ENCODE measurements around the gene HOXC13.
A peak's percentile ranks its signal among the peaks of the same experiment; 100 is the strongest.

Gene HOXC13

DNA sequence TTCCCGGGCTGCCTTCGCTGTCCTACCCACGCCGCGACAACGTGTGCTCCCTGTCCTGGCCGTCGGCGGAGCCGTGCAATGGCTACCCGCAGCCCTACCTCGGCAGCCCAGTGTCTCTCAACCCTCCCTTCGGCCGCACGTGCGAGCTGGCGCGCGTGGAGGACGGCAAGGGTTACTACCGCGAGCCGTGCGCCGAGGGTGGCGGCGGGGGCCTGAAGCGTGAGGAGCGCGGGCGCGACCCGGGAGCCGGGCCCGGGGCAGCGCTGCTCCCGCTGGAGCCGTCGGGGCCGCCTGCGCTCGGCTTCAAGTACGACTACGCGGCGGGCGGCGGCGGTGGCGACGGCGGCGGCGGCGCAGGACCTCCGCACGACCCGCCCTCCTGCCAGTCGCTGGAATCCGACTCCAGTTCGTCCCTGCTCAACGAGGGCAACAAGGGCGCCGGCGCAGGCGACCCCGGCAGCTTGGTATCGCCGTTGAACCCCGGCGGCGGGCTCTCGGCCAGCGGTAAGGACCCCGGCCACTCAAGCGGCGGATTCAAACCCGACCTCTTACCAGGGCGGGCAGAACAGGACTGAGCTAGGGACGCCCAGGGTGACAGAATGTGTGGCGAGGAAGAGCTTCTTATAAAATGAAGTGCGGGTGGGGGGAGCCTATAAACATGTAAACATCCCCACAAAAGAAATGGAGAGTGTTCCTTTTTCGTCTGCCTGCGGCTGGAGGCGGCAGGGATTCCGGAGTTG lies 16.6 kb downstream of the HOXC13 start:
- DNase-seq, result no peak

DNA sequence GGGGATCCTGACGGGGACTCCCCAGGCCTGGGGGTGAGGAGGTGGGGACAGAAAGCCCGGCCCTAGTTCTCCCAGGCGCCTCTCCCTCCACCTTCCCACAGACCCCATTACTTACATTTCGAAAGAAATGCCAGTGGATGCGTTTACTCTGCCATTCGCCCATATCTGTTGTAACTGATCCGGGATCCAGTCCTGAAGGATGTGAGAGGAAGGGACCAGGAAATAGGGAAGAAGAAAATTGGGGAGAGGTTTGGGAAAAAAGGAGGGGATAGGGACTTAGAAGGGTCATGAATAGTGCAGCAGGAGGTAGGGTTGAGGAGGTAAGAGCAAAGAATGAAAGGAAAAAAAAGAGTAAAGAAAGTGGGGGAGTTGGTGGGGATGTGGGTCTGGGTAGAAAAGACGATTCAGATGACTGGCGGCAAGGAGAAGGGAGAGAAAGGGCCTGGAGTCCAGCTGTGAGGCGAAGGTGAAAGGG lies 17.2 kb downstream of the HOXC13 start:
- DNase-seq, result no peak

DNA sequence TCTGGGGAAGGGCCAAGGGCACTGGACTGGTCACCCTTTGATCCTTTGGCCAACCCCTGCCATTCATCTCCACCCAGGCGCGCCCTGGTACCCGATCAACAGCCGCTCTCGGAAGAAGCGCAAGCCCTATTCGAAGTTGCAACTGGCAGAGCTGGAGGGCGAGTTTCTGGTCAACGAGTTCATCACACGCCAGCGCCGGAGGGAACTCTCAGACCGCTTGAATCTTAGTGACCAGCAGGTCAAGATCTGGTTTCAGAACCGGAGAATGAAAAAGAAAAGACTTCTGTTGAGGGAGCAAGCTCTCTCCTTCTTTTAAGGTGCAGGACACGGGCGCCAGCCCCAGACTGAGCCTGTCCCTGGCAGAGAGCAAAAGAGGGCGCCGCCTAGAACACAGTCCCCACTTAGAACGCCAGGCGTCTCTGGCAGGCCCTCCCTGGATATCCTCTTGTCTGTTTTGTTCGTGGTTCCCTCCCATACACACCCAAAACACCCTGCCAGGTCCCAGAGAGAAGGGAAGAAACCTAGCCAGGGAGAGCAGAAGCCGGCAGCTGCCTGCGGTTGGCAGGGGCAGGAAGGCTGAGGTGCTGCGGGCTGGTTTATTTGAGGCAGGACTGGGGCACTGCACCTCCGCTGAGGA lies 17.7 kb downstream of the HOXC13 start:
- no peak for DNase-seq

DNA sequence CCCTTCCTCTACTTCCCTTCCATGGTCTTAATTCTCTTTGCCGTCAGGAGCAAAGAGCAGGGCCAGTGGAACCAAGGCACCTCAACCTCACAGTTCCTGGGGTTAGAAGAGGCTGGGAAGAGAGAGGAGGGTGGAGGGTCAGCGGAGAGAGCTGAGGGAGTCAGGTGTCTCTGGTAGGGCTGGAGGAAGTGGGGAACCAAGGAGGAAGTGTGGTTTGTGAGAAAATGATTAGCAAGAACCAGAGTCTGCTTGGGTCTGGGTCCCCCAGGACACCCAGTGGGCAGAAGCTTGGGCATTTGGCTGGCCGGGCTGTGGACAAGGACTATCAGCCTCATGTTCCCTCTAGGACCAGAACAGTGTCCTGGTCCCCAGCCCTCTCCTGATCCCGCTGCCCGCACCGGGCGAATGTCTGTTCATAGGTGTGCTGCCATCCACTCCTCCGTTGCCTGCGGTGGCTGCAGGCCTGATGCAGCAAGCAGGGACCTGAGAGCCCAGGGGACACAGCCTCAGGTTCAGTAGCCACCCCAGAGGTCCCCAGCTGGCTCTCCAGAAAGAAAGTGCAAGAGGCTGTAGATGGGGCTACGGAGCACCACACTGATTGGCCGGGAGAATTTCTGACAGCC lies 18.4 kb downstream of the HOXC13 start:
- DNase-seq, result no peak

DNA sequence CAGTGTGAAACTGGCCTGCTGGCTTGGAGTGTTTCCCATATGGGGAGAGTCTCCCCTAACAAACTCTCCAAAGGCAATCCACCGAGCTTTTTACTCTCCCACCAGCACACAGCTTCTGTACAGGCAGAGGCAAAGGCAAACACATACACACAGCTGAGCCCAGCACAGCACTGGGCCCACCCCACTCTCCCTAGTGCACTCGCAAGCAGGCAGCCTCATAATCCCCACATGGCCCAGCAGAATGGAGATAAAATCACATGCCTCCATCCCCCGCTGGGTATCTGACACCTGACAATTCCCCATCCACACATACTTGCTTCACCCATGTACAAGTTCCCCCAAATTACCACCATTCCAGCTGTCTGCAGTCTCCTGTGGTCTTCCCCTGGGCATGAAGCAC lies 19.5 kb downstream of the HOXC13 start:
- no peak for DNase-seq

DNA sequence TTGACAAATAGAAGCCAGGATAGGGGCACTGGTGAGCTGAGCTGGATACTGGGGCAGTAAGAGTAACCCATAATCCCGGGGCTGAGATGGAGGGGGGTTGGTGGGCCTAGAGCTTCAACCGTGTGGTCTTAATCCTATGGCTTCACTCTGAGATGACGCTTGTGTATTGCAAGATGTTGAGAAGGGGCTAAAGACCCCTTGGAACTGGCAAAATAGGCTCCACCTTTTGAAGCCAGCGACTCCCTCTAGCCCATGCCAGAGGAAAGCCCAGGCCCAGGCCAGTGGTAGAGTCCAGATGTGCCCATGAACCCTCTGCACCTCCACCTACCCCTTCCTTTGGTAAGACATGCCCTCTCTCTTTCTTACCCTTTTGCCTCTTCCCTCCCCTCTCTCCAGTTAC lies 20.7 kb downstream of the HOXC13 start:
- no peak for DNase-seq

DNA sequence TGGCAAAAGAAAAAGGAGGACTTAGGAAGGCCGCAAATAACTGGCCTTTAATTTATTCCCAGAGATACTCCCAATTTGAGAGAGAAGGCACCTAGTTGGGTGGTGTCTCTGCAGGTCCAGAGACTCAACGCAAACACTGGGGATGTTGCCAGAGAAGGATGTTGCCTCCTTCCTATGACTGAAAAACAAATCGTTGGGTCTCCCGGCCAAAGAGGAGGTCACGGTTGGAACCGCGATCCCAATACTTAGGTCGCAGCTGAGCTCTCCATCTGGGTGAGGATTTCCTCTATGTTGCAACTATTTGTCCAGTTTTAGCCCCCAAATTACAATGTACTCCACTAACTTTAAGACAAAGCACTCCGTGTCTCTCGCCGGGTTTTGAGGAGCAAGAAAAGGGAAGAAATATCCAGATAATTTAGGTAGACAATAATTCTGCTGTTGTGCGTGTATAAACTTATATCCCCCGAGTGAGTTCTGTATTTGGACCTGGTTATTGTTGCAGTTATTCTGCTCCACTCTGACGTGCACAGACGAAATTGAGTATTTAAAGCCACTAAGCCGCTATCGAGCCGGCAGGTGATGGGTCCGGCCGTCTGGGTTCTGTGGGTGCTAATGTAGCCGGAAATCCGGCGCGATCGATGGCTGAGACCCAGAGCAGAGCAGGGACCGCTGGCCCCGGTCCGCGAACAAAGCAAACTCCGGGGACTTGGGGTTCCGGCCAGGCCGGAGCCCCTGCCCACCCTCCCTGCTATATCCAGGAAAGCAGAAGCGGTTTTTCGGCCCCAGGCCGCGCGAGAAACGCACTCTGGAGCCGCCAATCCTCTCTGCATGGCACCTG lies 21.8 kb downstream of the HOXC13 start:
- DNase-seq, result no peak

DNA sequence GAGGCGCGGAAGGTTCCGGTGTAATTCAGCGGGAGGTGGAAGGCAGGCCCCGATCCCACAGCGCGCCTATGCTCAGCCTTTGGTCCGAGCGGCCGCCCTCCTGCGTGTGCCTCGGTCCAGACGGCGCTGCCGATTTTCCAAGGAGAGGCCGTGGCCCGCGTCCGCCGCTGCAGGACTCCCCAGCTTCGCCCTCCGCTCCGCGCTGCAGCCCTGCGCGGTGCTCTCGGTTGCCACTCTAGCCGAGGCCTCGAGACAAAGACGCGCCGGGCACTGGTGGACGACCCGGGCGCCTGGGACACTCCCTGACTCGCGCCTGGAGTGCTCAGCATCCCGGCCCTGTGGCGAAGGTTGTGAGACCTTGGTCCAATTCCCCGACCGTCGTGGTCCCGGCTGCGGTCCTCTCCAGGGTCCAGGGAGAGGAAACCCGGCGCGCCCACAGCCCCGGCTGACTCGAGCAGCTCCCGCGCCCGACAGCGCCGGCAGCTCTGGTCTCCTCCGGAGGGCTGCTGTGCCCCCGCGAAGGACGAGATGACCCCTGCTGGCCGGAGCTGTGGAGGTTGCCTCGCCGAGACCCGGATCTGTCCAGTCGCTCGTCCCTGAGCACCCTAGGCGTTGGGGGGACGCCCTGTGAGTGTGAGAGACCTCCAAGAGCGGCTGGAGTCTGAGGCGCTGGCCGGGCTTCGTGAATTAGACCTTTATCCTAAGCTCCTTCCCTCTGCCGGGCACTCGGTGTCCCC lies 22.6 kb downstream of the HOXC13 start:
- no peak for DNase-seq

DNA sequence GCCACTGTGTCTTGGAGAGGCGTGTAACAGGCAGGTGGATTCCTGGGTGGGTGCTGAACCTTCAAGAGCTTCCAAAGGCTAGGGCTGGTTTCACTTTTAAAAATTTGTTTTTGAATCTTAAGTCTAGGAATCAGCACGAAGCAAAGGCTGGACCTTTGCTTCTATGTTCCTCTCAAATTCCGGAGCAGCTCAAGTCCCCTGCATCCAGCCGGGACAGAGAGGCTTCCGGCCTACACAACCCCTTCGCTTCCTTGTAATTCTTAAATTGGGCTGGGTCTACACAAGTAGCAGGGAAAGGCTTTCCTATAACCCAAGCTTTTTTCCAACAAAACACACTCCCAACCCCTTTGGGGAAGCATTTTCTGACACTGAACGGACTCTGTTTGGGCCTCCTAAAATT lies 24.4 kb downstream of the HOXC13 start:
- DNase-seq, result no peak

DNA sequence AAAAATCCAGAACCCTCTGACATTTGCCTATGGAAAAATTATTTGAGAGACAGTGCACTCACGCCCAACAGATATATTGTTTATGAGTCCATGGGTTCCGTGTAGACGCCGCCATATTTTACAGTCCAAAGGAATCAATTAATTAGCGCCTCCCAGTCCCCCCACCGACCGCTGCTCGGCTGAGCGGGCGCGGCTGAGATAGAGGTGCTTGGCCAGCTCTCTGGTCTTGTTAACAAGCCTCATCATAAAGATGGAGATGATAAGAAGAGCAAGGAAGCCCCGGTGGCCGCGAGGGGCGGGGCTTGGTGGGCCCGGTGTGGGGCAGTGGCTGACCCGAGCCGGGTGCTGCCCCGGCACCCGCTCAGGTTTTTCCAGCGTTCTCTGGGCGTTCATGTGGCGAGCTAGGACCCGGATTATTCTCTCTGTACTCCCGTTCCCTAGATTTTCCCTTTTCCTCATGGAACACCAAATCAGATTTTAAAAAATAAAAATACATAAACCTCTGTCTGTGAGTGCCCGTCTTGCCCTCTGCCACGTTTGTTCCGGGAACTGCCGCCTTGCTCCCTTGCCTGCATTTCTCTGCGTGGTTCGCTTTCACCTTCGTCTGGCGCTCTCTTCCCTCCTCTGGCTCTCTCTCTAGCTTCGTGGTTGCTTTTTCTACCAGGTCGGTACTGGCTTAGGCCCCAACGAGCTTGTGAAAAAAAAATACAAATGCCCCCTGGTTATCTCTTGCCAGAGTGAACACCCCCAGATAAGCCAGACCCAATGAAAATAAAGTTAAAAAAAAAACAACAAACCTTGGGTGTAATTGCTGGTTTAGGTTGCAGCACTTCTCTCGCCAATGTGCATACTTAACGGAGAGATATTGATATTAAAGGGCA lies 25.0 kb downstream of the HOXC13 start:
- no peak for DNase-seq

DNA sequence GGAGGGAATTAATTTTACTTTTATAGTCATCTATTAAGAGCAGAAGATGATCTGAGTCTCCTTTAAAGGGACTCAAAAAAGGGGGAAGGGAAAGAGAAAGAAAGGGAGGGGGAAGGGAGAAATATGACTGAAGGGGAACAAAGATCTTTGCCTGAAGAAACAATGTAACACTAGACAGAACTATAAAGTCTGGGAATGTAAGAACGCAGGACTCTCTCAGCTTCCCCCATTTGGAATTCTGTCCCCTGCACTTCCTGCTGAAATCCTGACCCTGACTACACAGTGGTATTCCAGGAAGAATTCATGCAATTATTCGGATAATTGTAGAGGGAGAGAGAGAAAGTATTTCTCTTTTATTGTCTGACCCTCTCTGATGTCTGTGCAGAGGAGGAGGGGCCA lies 25.7 kb downstream of the HOXC13 start:
- no peak for DNase-seq

DNA sequence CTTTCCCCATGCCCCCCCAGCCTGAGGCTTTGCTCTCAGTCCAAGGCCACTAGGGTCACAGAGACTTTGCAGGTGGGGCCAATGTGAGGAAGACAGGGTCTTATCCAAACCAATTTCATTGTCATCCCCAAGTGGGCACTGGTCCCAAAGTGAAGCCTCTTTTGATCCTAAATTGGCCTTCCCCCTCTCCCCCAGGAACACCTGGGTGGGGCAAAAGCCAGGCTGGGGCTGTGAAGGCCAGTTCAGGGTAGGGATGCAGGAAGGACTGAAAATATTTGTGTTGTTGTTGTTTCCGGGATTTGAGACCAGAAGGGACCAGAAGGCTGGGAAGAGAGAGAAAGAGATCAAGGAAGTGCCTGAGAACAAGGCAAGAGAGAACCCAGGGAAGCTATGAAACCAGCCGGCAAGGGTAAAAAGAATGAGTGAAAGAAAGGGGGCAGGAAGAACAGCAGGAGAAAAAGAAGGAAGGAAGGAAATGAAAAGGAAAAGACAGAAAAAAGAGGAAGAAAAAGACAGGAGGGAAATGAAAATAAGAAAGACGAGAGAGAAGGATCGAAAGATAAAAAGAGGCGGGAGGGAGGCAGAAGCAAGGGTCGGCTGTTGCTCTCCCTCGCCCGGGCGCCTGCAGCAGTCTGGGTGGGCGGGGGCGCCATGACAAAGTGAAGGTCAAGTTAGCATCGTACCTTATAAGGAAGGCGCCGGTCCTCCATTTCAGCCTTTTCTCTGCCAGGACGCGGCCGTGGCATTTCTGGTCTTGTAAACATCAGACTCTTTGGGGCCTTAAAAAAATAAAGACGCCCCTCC lies 26.9 kb downstream of the HOXC13 start:
- DNase-seq, result peak; percentile 81

DNA sequence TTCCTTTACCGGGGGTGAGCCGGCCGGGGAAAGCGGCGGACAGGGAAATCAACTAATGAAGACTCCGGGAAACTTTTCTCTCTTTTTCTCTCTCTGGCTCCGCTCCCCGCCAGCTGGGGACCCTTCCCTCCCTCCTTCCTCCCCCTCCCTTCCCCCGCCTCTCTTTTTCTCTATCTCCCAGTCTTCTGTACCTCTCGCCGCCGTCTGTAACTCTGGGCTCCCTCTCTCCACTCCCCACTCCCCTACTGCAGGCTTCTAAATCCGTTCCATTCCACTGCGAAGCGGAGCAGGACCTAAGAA lies 27.4 kb downstream of the HOXC13 start:
- no peak for DNase-seq

DNA sequence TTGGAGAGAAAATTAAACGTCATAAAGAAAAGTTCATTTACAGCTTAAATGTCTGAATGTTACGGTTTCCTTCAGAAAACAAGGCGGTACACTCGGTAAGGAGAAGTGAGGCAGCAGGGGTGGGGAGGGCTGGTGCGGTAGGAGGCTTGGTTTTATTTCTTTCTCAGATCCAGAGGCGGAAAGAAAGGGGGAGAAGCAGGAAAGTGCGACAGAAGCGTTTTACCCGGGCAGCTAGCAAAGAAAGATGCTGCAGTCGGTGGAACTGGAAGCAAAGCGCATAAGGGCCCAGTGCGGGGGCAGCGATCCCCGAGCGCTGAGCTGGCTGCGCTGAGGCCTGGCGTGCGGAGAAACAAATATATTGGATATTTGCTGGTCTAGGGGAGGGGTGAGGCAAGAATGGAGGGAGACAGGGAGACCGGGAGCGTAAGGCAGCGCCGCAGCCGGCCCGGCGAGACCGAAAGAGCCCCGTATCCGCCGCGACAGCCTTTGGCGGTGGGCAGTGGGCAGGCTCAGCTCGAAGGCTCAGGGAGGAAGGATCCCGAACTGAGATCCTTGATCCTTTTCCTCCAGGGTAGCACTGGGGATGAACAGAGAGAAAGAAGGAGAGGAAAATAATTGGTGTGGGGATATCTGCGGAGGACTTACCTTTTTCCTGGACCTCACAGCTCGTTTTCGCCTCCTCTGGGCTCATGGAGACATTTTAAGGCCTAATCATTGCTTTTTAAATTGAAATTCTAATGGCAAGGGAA lies 27.9 kb downstream of the HOXC13 start:
- DNase-seq, result peak; percentile 53

DNA sequence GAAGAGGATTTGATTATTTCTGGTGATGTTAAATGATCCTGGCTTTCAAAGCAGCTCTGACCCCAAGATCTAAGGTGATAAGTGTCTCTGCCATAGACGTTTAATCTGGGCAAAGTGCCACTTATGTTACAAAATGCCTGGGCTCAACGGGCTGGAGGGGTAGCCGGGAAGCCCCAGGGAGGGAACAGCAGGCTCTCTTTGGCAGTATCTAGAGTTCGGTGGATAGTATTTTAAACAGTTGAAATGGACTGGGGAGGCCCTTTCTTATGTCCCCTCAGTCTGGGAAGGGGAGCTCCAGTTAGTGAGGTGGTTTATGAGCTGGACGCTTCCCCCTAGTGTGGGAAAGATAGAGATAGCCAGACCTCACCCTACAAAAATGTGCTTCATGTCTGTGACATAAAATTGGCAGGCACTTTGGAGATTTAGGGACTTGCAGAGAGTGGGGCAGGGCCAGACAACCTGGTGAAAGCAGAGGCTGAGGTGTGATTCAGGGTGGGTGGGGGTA lies 28.8 kb downstream of the HOXC13 start:
- DNase-seq, result no peak

DNA sequence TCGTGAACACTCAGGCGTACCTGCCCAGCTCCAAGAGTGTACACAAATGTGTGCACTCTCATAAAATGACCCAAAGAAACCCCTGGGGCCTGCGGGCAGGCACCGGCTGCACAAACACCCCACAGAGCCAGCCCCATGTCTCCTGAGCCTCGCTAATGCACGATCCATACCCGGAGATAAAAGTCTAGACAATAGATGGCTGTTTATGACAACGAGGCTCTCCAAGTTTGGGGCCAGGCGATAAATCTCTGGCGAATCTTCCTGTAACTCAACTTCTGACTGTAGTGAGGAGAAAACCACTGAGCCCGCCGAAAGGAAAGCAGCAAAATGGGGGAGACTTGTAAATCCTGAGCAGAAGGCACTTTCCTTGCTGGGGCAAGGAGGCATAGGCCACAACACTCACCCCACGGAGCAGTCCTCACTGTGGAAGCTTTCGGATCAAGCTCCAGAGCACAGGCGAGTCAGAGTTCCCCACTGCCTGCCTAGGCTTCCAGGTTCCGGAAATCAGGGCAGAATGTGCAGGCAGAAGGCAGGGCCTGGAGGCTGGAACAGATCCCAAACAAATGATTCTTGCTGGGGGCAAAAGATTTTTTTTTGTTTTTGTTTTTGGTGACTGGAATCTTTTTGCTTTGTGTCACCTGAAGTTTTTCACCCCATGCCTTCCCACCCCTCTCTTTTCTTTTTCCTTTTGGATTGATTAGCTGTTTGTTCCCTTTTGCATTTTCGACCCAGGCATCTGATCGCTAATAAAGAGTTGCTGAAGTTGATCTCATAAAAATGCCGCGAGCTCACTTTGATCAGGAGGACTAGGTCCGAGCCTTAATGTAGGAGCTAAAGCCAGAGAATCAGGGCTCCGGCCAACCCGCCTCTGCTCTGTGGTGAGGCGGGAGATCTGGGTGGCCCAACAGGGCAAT lies 29.8 kb downstream of the HOXC13 start:
- no peak for DNase-seq

DNA sequence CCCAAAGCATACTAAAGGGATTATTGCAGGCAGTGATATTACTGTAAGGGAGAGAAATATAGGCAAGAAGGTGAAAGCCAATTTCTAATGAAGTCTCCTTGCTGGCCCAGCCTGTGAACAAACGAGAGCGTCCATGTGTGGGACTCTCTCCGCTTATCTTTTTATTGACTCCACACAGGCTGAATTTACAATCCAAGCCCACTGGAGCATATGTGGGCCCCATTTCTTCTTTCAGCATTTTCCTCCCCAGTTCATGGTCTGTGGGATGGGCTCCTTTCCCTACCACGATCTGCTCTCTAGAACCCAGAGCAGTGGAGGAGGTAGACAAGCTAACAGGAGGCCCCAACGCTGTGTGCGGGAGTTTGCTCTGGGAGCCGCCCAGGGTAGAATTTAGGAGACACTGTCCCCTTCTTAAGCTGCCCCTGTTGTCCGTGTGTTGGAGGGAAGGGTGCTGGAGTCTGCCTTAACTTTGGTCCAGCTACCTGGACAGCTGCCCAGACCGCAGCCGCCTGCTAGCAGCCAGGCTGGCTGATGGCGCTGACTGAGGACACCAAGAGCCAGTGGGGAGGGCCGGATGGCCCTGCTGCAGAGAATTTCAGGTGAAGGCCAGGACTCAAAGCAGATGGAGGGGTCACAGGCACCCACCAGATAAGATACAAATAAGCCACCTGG lies 31.1 kb downstream of the HOXC13 start:
- DNase-seq, result peak; percentile 60

DNA sequence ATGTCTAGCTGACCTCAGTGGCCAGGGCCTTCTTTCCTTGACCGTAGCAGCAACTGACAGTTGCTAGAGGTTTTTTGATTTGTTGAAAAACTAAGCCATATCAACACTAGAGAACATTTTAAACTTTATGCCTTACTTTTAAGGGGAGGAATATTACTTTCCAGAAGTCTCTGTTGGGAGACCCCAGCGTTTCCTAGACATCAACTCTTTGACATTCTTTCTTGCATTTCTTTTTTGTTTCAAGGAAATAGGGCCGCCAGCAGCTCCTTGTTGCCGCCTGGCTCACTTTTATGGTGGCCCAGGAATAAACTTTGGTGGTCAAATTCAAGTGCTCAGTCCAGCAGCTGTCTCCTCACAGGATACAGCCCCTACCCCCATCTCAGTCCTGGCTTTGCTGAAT lies 31.8 kb downstream of the HOXC13 start:
- no peak for DNase-seq
